Esophagus squamous epithelium (tissue), 5 donors: ENCODE results near the gene MRM2. TPM values are rescaled to one million over a fixed set of nuclear protein-coding genes. Genes with fewer than 3 reads are reported as not detected.

Experiments used
- DNase-seq: peaks from one replicate; lab custom pipeline; 2025; lab: John Stamatoyannopoulos, UW
- H3K27ac ChIP-seq, 4 donors: fragments of 200-600 bp; sonication (generic); one replicate each; pipeline ENCODE4 v1.5.1; 2016 to 2019; ENCODE audit warnings: mild to moderate bottlenecking in 1 of 4
- H3K27me3 ChIP-seq, 4 donors: fragments of 200-600 bp; sonication (generic); 1 replicate in 3 of 4; 2 replicates in 1 of 4; pipeline versions ENCODE4 v1.5.1 to v1.6.0; 2017 to 2021; ENCODE audit warnings: antibody characterized with exemption in 1 of 4
- H3K36me3 ChIP-seq, 3 donors: fragments of 200-600 bp; sonication (generic); one replicate each; pipeline ENCODE4 v1.5.1; 2016 to 2019
- H3K4me1 ChIP-seq, 3 donors: fragments of 200-600 bp; sonication (generic); one replicate each; pipeline ENCODE4 v1.5.1; 2017 to 2019
- H3K4me3 ChIP-seq, 4 donors: fragments of 200-600 bp; sonication (generic); 1 replicate in 3 of 4; 2 replicates in 1 of 4; pipeline ENCODE4 v1.5.1; 2016 to 2019; ENCODE audit warnings: mild to moderate bottlenecking in 2 of 4, moderate library complexity in 1 of 4
- H3K9me3 ChIP-seq, 3 donors: fragments of 200-600 bp; sonication (generic); one replicate each; pipeline ENCODE4 v1.5.1; 2016 to 2019
- POLR2A ChIP-seq, 4 donors: fragments of 450-650 bp; IDR thresholded peaks; one replicate each; pipeline ENCODE4 v1.6.1; 2017; ENCODE audit warnings: antibody characterized with exemption in 4 of 4, mild to moderate bottlenecking in 4 of 4, moderate library complexity in 3 of 4
- WGBS, 2 donors: methylation state at CpG; one replicate each; pipeline ENCODE4 v1.1.5; 2018; 5-methylcytosine and 5-hydroxymethylcytosine counted together
- intact Hi-C: fragments of 100-400 bp; cut with DNase I; formaldehyde crosslinking; loops from one replicate; pipeline ENCODE4 v1.15.0; 2022
- total RNA-seq, 4 donors: library from RNA; depleted of rRNA; stranded (reverse); fragments of >200 nt; gene quantifications; one replicate each; pipeline ENCODE4 v1.1.0, GENCODE V29; 2016
- TF ChIP-seq, protein P1 (sequence below), 6 experiments: fragments of 450-650 bp in 4 of 6; fragments of 200-600 bp in 2 of 6; sonication (generic) in 2 of 6; IDR thresholded peaks; one replicate each; pipeline ENCODE4 v1.5.1; 2016 to 2019; ENCODE audit warnings: antibody characterized with exemption in 6 of 6, mild to moderate bottlenecking in 4 of 6, moderate library complexity in 4 of 6
- donor health status: DM: yes; HTN: yes; CAD: no.

MRM2 gene
- total RNA-seq, 4 donors from 2014 or later: 16.8 to 31.5 (median 17.9) TPM

DNA sequence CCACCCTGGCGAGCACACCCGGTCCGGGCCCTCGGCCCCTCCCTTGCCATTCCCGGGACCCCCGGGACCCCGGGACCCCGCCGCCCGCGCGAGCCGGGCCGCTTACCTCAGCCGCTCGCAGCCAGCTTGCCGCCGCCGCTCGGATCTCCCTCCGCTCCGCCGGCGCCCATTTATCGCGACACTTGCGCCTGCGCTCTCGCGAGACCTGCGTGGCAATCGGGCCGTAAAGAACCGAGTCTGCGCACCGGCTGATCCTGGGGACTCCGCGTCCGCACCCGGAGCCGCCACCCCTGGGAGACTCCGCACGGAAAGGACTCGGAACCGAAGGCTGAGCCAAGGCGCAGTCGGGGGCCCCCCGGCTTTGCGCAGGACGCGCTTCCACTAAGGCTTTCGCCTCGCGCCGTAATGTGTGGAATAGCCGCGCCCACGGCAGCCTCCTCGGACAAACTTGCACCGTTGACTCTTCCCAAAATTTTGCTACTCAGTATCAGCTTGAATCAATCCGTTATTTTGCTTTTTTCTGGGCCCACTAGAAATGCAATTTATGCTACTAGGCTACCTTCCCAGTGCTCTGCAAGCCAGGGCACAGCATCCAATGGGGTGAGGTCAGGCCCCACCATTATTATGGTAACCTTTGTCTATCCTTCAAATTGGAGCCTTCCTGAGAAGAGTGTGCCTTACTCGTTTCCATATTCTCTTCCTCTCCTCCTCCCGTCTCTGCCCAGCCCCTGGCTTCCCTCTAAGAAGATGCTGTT lies 9.1 kb downstream of the MRM2 start, which contains the start of gene MAD1L1:
MAD1L1 (minus strand) TSS at position 180 of the 755 bp plus-strand sequence. CDS start 2,812 bp downstream, outside the sequence.
- H3K27ac ChIP-seq: peak within 1 kb of the TSS; percentile 78 to 92 (median 82)
- TF ChIP-seq, protein P1, sequence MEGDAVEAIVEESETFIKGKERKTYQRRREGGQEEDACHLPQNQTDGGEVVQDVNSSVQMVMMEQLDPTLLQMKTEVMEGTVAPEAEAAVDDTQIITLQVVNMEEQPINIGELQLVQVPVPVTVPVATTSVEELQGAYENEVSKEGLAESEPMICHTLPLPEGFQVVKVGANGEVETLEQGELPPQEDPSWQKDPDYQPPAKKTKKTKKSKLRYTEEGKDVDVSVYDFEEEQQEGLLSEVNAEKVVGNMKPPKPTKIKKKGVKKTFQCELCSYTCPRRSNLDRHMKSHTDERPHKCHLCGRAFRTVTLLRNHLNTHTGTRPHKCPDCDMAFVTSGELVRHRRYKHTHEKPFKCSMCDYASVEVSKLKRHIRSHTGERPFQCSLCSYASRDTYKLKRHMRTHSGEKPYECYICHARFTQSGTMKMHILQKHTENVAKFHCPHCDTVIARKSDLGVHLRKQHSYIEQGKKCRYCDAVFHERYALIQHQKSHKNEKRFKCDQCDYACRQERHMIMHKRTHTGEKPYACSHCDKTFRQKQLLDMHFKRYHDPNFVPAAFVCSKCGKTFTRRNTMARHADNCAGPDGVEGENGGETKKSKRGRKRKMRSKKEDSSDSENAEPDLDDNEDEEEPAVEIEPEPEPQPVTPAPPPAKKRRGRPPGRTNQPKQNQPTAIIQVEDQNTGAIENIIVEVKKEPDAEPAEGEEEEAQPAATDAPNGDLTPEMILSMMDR (IDR thresholded peaks at IDR 0.05): no peak
- peak in 1 of 4 donors; percentile 50 for TF ChIP-seq POLR2A (IDR thresholded peaks at IDR 0.05)
- H3K27me3 ChIP-seq: no peaks in the 10 kb centered on the region
- intact Hi-C loops: no loop called here
- H3K4me3 ChIP-seq: peak within 1 kb of the TSS; percentile 75 to 100 (median 86)
- DNase-seq: peak; percentile 39
- H3K4me1 ChIP-seq: peaks cover 7 to 53% (median 23%) of the 10 kb centered on the region in 3 donors
- H3K36me3 ChIP-seq: peaks cover 2 to 61% (median 5%) of the 10 kb centered on the region in 3 donors
- H3K9me3 ChIP-seq: no peaks in the 10 kb centered on the region
- WGBS, 2 donors: 0% methylated on average over 12 to 27 of the region's 63 CpGs

DNA sequence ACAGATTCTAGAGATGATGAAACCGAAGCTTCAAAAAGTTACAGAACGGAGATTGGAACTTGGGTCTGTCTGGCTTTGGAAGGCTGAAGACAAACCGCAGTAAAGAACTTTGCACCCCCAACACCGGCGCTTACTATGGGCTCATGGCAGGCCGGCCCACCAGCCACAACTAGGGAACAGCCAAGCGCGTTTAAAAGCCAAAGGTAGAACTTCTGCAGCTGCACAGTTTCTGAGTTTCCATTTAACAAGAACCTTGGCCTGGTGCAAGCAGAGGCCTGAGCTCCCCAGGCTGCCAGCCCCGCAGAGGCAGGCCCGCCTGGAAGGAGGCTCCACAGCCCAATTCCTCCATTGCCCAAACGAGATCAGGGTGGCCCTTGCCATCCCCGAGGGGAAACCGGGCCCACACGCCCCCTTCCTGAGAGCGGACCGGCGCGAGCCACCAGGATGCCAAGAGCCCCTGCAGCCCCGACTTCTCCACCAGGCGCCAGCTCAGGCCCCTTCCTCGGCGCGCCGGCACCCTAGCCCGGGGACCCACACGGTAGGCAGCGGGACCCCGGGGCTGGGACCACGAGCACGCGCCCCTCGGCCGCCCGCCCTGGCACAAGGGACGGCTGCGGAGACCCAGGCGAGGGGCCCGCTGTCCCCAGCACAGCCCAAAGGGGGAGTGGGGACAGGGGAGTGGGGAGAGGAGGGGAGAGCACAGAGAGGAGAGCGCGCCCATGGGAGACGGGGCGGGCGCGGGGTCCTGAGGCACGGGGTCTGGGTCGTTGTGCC lies 9.8 kb downstream of the MRM2 start:
- peak overlapping the region; percentile 78 to 92 (median 82) for H3K27ac ChIP-seq
- H3K9me3 ChIP-seq: no peaks in the 10 kb centered on the region
- TF ChIP-seq POLR2A (IDR thresholded peaks at IDR 0.05): no peak
- TF ChIP-seq, protein P1 (IDR thresholded peaks at IDR 0.05): no peak
- no peak for DNase-seq
- peaks cover 5 to 61% (median 8%) of the 10 kb centered on the region in 3 donors for H3K36me3 ChIP-seq
- H3K4me3 ChIP-seq: peak overlapping the region; percentile 75 to 100 (median 86)
- intact Hi-C loops: no loop called here
- 0 to 12% methylated on average over 4 to 7 of the region's 46 CpGs for WGBS, 2 donors
- H3K4me1 ChIP-seq: peaks cover 7 to 45% (median 20%) of the 10 kb centered on the region in 3 donors
- no peaks in the 10 kb centered on the region for H3K27me3 ChIP-seq

GRCh38 chr7:2230882-2231281 lies 11.1 kb downstream of the MRM2 start:
- Histone ChIP-seq H3K27ac (no peak overlapping the region), H3K27me3 (no peaks in the 10 kb centered on the region), H3K9me3 (no peaks in the 10 kb centered on the region), H3K36me3 (peaks cover 5 to 63% (median 12%) of the 10 kb centered on the region in 3 donors), H3K4me1 (peaks cover 7 to 42% (median 20%) of the 10 kb centered on the region in 3 donors), H3K4me3 (no peak overlapping the region)
- 81 to 83% methylated on average over 4 to 6 of the region's 9 CpGs for WGBS, 2 donors
- intact Hi-C loops: no loop called here
- no peak for DNase-seq
- TF ChIP-seq, protein P1 (IDR thresholded peaks at IDR 0.05): no peak
- no peak for TF ChIP-seq POLR2A (IDR thresholded peaks at IDR 0.05)

- H3K27ac ChIP-seq: no peak overlapping the region
- H3K4me3 ChIP-seq: no peak overlapping the region
- peaks cover 1 to 63% (median 12%) of the 10 kb centered on the region in 3 donors for H3K36me3 ChIP-seq
- peaks cover 12 to 49% (median 20%) of the 10 kb centered on the region in 3 donors for H3K4me1 ChIP-seq
- intact Hi-C loops: no loop called here
- no peaks in the 10 kb centered on the region for H3K9me3 ChIP-seq
- 77 to 81% methylated on average over 4 to 7 of the region's 8 CpGs for WGBS, 2 donors
- TF ChIP-seq, protein P1 (IDR thresholded peaks at IDR 0.05): no peak
- no peaks in the 10 kb centered on the region for H3K27me3 ChIP-seq
- DNase-seq: no peak
Observed at GRCh38 chr7:2230226-2230625, 11.8 kb downstream of the MRM2 start.
